Breast epithelium (tissue), 4 donors: ENCODE measurements around the gene ARG1. TPM values are rescaled to one million over a fixed set of nuclear protein-coding genes. Genes with fewer than 3 reads are reported as not detected.

ENCODE experiments used
- DNase-seq, 2 donors: peaks; one replicate each; pipeline ENCODE4 v3.0.0-alpha.2; 2019; ENCODE audit warnings: low spot score in 2 of 2
- H3K27ac ChIP-seq, 2 donors: fragments of 200-600 bp; sonication (generic) in 1 of 2; one replicate each; pipeline ENCODE4 v1.5.1; 2016 to 2019; ENCODE audit warnings: mild to moderate bottlenecking in 1 of 2
- H3K27me3 ChIP-seq, 2 donors: fragments of 200-600 bp; sonication (generic) in 1 of 2; one replicate each; pipeline versions ENCODE4 v1.5.1 to v1.6.0; 2017 to 2019; ENCODE audit warnings: control low read depth in 1 of 2, mild to moderate bottlenecking in 1 of 2
- H3K36me3 ChIP-seq: fragments of 200-600 bp; one replicate; pipeline ENCODE4 v1.5.1; 2019
- H3K4me1 ChIP-seq, 2 donors: fragments of 200-600 bp; sonication (generic); one replicate each; pipeline ENCODE4 v1.5.1; 2016 to 2019; ENCODE audit warnings: control low read depth in 1 of 2
- H3K4me3 ChIP-seq, 3 donors: fragments of 200-600 bp; sonication (generic); 1 replicate in 2 of 3; 2 replicates in 1 of 3; pipeline ENCODE4 v1.5.1; 2016 to 2019; ENCODE audit warnings: mild to moderate bottlenecking in 3 of 3, moderate library complexity in 2 of 3
- H3K9me3 ChIP-seq, 2 donors: fragments of 200-600 bp; sonication (generic) in 1 of 2; one replicate each; pipeline ENCODE4 v1.5.1; 2016 to 2019; ENCODE audit warnings: control low read depth in 1 of 2
- CTCF ChIP-seq, 3 donors: fragments of 450-650 bp; IDR thresholded peaks; one replicate each; pipeline ENCODE4 v1.5.1; 2016 to 2017; ENCODE audit warnings: antibody characterized with exemption in 3 of 3, mild to moderate bottlenecking in 3 of 3, moderate library complexity in 3 of 3
- POLR2A ChIP-seq: fragments of 450-650 bp; IDR thresholded peaks from one replicate; pipeline ENCODE4 v1.6.1; 2016; ENCODE audit warnings: antibody characterized with exemption, mild to moderate bottlenecking, moderate library complexity
- POLR2AphosphoS5 ChIP-seq, 3 donors: sonication (generic); formaldehyde crosslinking; IDR thresholded peaks; one replicate each; pipeline ENCODE4 v1.6.1; 2017; ENCODE audit warnings: antibody characterized with exemption in 3 of 3
- intact Hi-C: fragments of 100-400 bp; cut with DNase I; formaldehyde crosslinking; loops from one replicate; pipeline ENCODE4 v1.15.1; 2023; ENCODE audit warnings: low total_unique reads
- total RNA-seq, 3 donors: library from RNA; depleted of rRNA; stranded (reverse); fragments of >200 nt; gene quantifications; one replicate each; pipeline ENCODE4 v1.1.0, GENCODE V29; 2016

ARG1 gene
- total RNA-seq, 3 donors from 2014 or later, result 0.29 TPM; not detected in 2

DNA sequence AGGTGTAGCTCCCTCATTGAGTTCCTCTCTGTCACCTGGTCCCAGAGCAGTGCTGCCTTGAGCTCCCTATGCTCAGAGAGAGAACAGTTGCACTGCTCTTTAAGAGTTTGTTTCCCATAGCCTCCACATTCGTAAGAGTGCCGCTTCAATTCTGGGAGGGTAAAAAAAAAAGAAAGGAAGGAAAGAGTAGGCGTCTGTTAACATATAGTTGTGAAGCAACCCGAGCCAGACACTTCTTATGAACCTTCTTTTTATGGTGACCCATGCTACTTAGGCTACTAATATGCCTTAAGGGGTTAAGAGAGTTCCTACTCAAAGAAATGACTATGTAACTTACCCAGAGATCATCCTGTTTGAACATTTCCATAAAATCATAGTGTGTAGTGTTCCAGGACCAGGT is 4.3 kb upstream of the ARG1 start:
- Histone ChIP-seq H3K36me3 (no peaks in the 10 kb centered on the region), H3K27ac (no peak overlapping the region), H3K9me3 (no peaks in the 10 kb centered on the region), H3K4me3 (no peak overlapping the region), H3K4me1 (no peaks in the 10 kb centered on the region), H3K27me3 (no peaks in the 10 kb centered on the region)
- no peak for TF ChIP-seq POLR2A
- no peak for TF ChIP-seq CTCF (IDR thresholded peaks at IDR 0.05)
- no peak for TF ChIP-seq POLR2AphosphoS5 (IDR thresholded peaks at IDR 0.05)
- intact Hi-C loops, result no loop called here
- no peak for DNase-seq

GRCh38 chr6:131574133-131574532 is 1.1 kb downstream of the ARG1 start:
- Histone ChIP-seq H3K27ac (no peak overlapping the region), H3K4me3 (no peak overlapping the region), H3K4me1 (no peaks in the 10 kb centered on the region), H3K27me3 (no peaks in the 10 kb centered on the region), H3K36me3 (no peaks in the 10 kb centered on the region), H3K9me3 (no peaks in the 10 kb centered on the region)
- no peak for TF ChIP-seq POLR2AphosphoS5 (IDR thresholded peaks at IDR 0.05)
- TF ChIP-seq CTCF (IDR thresholded peaks at IDR 0.05), result no peak
- no peak for TF ChIP-seq POLR2A
- intact Hi-C loops, result no loop called here
- no peak for DNase-seq

- Histone ChIP-seq H3K27me3 (no peaks in the 10 kb centered on the region), H3K36me3 (no peaks in the 10 kb centered on the region), H3K27ac (no peak overlapping the region), H3K9me3 (no peaks in the 10 kb centered on the region), H3K4me3 (no peak overlapping the region), H3K4me1 (no peaks in the 10 kb centered on the region)
- DNase-seq, result no peak
- intact Hi-C loops, result no loop called here
- TF ChIP-seq CTCF (IDR thresholded peaks at IDR 0.05) (no peak), POLR2AphosphoS5 (IDR thresholded peaks at IDR 0.05) (no peak), POLR2A (no peak)
Measured at GRCh38 chr6:131574686-131575085, 1.7 kb downstream of the ARG1 start.

GRCh38 chr6:131575834-131576478 is 2.9 kb downstream of the ARG1 start:
- no peaks in the 10 kb centered on the region for H3K36me3 ChIP-seq
- no peak overlapping the region for H3K4me3 ChIP-seq
- no peak overlapping the region for H3K27ac ChIP-seq
- H3K4me1 ChIP-seq, result no peaks in the 10 kb centered on the region
- intact Hi-C loops, result no loop called here
- H3K9me3 ChIP-seq, result no peaks in the 10 kb centered on the region
- H3K27me3 ChIP-seq, result no peaks in the 10 kb centered on the region
- no peak for DNase-seq
- TF ChIP-seq POLR2A (no peak), CTCF (IDR thresholded peaks at IDR 0.05) (no peak), POLR2AphosphoS5 (IDR thresholded peaks at IDR 0.05) (no peak)

- no peaks in the 10 kb centered on the region for H3K27me3 ChIP-seq
- H3K27ac ChIP-seq, result no peak overlapping the region
- no peak overlapping the region for H3K4me3 ChIP-seq
- no peaks in the 10 kb centered on the region for H3K4me1 ChIP-seq
- no peak for TF ChIP-seq POLR2A
- TF ChIP-seq POLR2AphosphoS5 (IDR thresholded peaks at IDR 0.05), result no peak
- TF ChIP-seq CTCF (IDR thresholded peaks at IDR 0.05), result no peak
- intact Hi-C loops, result no loop called here
- no peaks in the 10 kb centered on the region for H3K9me3 ChIP-seq
- DNase-seq, result no peak
- peaks cover 11% of the 10 kb centered on the region for H3K36me3 ChIP-seq
Measured at GRCh38 chr6:131581523-131581922, 8.5 kb downstream of the ARG1 start.
